ENCODE measurements around the gene SCMH1.

The SCMH1 gene

DNA sequence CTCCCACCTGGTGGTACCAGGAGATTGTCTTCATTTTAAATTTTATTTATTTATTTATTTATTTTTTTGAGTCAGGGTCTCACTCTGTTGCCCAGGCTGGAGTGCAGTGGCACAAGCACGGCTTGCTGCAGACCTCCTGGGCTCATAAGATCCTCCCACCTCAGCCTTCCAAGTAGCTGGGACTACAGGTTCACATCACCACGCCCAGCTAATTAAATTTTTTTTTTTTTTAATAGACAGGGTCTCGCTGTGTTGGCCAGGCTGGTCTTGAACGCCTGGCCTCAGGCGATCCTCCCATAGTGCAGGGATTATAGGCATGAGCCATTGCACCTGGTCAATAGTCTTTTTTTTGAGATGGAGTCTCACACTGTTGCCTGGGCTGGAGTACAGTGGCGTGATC lies 229.1 kb downstream of the SCMH1 start:
- H3K36me3 Mint-ChIP-seq = peaks cover 23% of the 10 kb centered on the region
- peaks cover 9% of the 10 kb centered on the region for H3K4me1 Mint-ChIP-seq
- no peak overlapping the region for H3K4me3 Mint-ChIP-seq
- H3K27me3 Mint-ChIP-seq = no peaks in the 10 kb centered on the region
- H3K27ac Mint-ChIP-seq = no peak overlapping the region
- H3K9me3 Mint-ChIP-seq = no peaks in the 10 kb centered on the region

- no peak overlapping the region for H3K4me3 Mint-ChIP-seq
- no peaks in the 10 kb centered on the region for H3K27me3 Mint-ChIP-seq
- H3K36me3 Mint-ChIP-seq = peaks cover 26% of the 10 kb centered on the region
- no peaks in the 10 kb centered on the region for H3K9me3 Mint-ChIP-seq
- peaks cover 9% of the 10 kb centered on the region for H3K4me1 Mint-ChIP-seq
- no peak overlapping the region for H3K27ac Mint-ChIP-seq
These were observed 231.8 kb downstream of the SCMH1 start for GRCh38 chr1:41010345-41010744.

GRCh38 chr1:41009466-41009865 lies 232.6 kb downstream of the SCMH1 start:
- Mint-ChIP-seq H3K36me3 (peaks cover 27% of the 10 kb centered on the region), H3K27ac (no peak overlapping the region)

DNA sequence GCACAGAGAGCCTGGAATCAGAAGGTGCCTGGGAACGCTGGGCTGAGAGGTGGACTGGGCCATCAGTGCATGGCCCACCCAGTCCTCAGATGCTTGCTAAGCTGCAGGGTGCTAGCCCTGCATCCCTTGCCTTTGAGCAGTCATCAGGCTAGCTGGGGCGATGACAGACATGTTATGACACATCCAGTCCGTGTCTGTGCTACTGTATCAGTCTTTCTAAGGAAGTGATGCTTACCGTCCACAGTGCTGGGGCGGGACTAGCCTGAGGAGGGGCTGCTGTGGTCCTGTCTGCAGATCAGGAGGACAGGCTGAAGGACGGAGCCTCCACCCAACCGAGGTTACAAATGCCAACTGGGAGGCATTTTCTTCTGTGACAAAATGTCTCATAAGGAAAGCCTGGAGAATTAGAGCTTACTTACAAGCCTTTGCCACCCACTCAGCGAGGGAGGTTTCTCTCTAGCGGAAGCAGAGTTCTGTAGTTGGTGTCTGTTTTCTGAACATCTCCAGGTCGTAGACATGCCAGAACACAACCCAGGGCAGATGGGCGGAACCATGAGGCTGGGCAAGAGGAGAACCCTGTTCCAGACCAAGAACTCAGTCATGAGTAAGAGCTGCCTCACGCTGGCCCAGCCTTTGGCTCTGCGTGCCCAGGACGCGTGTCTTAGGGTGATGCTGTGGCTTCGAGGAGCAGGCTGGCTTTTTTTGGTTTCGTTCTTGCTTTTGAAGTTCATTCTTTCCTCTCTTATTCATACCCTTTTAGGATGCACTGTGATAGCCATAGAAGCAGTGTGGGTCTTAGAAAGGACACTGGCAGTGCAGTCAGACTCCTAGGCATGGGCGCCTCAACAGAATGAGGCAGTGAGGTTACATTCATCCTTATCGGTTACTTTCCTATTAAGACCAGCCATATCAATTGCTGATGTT lies 234.9 kb downstream of the SCMH1 start:
- Mint-ChIP-seq H3K4me3 (no peak overlapping the region), H3K36me3 (peaks cover 25% of the 10 kb centered on the region), H3K9me3 (no peaks in the 10 kb centered on the region), H3K27ac (peak overlapping the region; percentile 17), H3K27me3 (no peaks in the 10 kb centered on the region), H3K4me1 (peaks cover 18% of the 10 kb centered on the region)

More at GRCh38 chr1:41009466-41009865, 232.6 kb downstream of the SCMH1 start:
- Mint-ChIP-seq H3K4me3 (no peak overlapping the region), H3K4me1 (peaks cover 2% of the 10 kb centered on the region), H3K27me3 (no peaks in the 10 kb centered on the region), H3K9me3 (no peaks in the 10 kb centered on the region)

DNA sequence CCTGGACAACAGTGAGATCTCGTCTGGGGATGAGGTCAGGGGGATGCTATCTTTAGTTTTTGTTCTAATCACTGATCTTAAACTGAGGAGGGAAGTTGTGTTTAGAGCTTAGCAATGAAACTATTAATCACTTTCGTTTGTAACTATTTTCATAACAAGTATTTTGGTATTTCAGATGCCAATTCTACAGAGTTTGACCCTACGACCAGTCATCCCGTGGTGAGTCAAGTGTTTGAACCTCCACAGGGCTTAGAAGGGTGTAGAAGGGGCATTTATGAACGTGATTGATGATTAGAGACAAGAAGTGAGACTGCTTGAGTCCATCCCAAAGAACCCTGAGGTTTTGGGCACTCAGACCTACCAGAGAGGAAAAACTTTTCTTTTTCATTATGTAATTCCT lies 236.2 kb downstream of the SCMH1 start:
- Mint-ChIP-seq H3K9me3 (no peaks in the 10 kb centered on the region), H3K27ac (no peak overlapping the region), H3K4me3 (no peak overlapping the region), H3K36me3 (peaks cover 28% of the 10 kb centered on the region), H3K4me1 (peaks cover 22% of the 10 kb centered on the region), H3K27me3 (no peaks in the 10 kb centered on the region)

DNA sequence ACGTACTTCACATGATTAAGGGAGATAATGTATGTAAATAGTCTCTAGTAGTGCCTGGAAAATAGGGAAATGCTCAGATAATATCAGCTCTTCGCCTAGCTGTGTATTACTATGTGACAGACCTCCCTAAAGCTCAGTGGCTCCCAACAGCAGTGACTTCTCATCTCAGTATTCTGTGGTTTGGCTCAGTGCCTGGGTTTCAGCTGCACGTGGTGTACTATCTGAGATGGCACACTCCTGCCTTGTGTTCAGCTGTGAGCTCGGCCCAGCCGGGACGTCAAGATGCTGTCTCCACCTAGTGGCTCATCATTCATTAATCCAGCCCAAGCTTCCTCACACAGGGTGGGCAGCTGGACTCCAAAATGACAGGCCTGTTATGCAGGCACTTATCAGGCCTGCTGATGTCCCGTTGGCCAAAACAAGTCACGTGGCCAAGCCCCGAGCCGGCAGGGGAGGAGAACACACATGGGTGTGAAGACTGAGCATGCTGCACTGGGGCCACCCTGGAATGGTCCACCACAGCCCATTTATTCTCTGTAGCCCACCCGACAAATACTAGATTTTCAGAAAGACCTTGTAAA lies 238.4 kb downstream of the SCMH1 start:
- Mint-ChIP-seq H3K9me3 (no peaks in the 10 kb centered on the region), H3K27ac (no peak overlapping the region), H3K4me1 (peaks cover 22% of the 10 kb centered on the region), H3K27me3 (no peaks in the 10 kb centered on the region), H3K4me3 (no peak overlapping the region), H3K36me3 (peaks cover 28% of the 10 kb centered on the region)

DNA sequence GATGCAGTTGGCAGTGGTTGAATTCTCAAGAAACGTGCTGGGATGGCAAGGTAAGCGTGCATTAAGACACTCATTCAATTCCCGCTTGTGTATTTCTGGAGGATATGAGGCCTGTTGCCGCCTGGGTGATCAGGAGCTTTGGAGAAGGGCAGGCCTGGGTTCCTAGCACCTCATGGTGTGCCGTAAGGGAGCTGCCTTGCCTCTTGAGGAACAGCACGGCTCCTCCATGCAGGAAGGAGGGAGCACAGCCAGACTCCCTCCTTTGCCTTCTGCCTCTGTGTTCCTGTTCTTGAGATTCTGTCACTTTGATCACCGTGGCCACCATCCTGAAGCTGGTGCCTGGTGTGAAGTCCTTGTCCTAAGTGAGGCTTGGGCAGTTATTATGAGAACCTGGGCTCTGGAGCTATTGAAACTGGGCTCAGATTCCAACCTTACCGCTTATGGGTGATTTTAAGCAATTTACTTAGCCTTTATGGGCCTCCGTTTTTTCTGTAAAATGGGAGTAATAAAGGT lies 238.9 kb downstream of the SCMH1 start:
- H3K9me3 Mint-ChIP-seq = no peaks in the 10 kb centered on the region
- peak overlapping the region; percentile 16 for H3K4me3 Mint-ChIP-seq
- peaks cover 22% of the 10 kb centered on the region for H3K4me1 Mint-ChIP-seq
- H3K27me3 Mint-ChIP-seq = no peaks in the 10 kb centered on the region
- H3K36me3 Mint-ChIP-seq = peaks cover 27% of the 10 kb centered on the region
- H3K27ac Mint-ChIP-seq = no peak overlapping the region

- H3K36me3 Mint-ChIP-seq = peaks cover 31% of the 10 kb centered on the region
- no peaks in the 10 kb centered on the region for H3K9me3 Mint-ChIP-seq
- no peak overlapping the region for H3K4me3 Mint-ChIP-seq
- no peaks in the 10 kb centered on the region for H3K27me3 Mint-ChIP-seq
- no peak overlapping the region for H3K27ac Mint-ChIP-seq
- peaks cover 19% of the 10 kb centered on the region for H3K4me1 Mint-ChIP-seq
These were observed 243.4 kb downstream of the SCMH1 start for GRCh38 chr1:40998668-40999067.

GRCh38 chr1:40997096-40997495 lies 245.0 kb downstream of the SCMH1 start:
- Mint-ChIP-seq H3K27ac (no peak overlapping the region), H3K9me3 (no peaks in the 10 kb centered on the region), H3K36me3 (peaks cover 27% of the 10 kb centered on the region), H3K27me3 (no peaks in the 10 kb centered on the region), H3K4me3 (no peak overlapping the region), H3K4me1 (peaks cover 6% of the 10 kb centered on the region)

DNA sequence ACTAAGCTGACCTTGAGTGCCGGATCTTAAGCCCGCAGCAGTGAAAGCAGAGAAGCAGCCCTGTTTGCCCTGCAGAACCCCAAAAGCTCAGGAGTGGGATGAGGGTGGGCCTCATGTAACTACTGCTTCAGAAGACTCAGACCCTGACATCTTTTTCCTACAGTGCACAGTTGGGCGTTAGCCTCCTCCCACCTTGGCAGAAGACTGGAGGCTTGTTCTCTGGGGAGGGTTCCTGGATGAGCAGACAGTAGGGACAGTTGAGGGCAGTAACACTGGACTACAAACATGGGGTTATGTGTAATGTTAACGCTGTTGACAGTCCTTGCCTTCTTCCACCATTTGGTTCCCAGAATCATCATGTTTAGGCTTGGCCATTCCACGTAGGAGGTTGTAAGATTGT lies 253.0 kb downstream of the SCMH1 start:
- H3K36me3 Mint-ChIP-seq = peaks cover 58% of the 10 kb centered on the region
- no peak overlapping the region for H3K27ac Mint-ChIP-seq
- no peak overlapping the region for H3K4me3 Mint-ChIP-seq
- H3K4me1 Mint-ChIP-seq = peaks cover 26% of the 10 kb centered on the region
- no peaks in the 10 kb centered on the region for H3K27me3 Mint-ChIP-seq
- H3K9me3 Mint-ChIP-seq = no peaks in the 10 kb centered on the region

GRCh38 chr1:40988280-40988679 lies 253.8 kb downstream of the SCMH1 start:
- H3K9me3 Mint-ChIP-seq = no peaks in the 10 kb centered on the region
- H3K4me3 Mint-ChIP-seq = no peak overlapping the region
- H3K27me3 Mint-ChIP-seq = no peaks in the 10 kb centered on the region
- peak overlapping the region; percentile 59 for H3K27ac Mint-ChIP-seq
- peaks cover 34% of the 10 kb centered on the region for H3K4me1 Mint-ChIP-seq
- peaks cover 62% of the 10 kb centered on the region for H3K36me3 Mint-ChIP-seq

GRCh38 chr1:40987439-40988276 lies 254.4 kb downstream of the SCMH1 start:
- Mint-ChIP-seq H3K9me3 (no peaks in the 10 kb centered on the region), H3K4me1 (peaks cover 40% of the 10 kb centered on the region), H3K27me3 (no peaks in the 10 kb centered on the region), H3K27ac (no peak overlapping the region), H3K36me3 (peaks cover 64% of the 10 kb centered on the region), H3K4me3 (no peak overlapping the region)

- Mint-ChIP-seq H3K4me1 (peaks cover 43% of the 10 kb centered on the region), H3K36me3 (peaks cover 65% of the 10 kb centered on the region), H3K27ac (no peak overlapping the region)
These were observed 255.2 kb downstream of the SCMH1 start for GRCh38 chr1:40986956-40987355.

DNA sequence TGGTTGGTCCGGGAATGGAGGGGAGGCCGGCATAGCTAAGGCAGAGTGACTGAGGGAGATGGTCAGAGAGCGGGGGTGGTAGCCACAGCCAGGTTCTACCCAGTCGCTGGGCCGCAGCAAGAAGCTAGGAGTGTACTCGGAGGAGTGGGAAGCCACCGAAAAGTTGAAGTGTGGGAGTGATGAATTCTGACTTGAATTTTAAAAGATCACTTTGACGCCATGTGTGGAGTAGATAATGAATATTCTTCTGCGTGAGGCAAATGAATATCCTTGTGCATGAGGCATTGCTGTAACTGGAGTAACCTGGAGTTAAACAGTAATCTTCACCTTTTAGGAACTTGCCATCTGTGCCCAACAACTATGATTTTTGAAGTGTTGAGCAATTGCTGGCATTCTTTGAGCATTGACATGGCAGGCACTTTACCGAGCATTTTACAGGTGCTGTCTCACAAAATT lies 255.8 kb downstream of the SCMH1 start:
- Mint-ChIP-seq H3K4me3 (peak overlapping the region; percentile 34), H3K36me3 (peaks cover 66% of the 10 kb centered on the region), H3K4me1 (peaks cover 49% of the 10 kb centered on the region), H3K27ac (peak overlapping the region; percentile 84), H3K9me3 (no peaks in the 10 kb centered on the region), H3K27me3 (no peaks in the 10 kb centered on the region)

More at GRCh38 chr1:40986956-40987355, 255.2 kb downstream of the SCMH1 start:
- H3K9me3 Mint-ChIP-seq = no peaks in the 10 kb centered on the region
- H3K27me3 Mint-ChIP-seq = no peaks in the 10 kb centered on the region
- H3K4me3 Mint-ChIP-seq = no peak overlapping the region

DNA sequence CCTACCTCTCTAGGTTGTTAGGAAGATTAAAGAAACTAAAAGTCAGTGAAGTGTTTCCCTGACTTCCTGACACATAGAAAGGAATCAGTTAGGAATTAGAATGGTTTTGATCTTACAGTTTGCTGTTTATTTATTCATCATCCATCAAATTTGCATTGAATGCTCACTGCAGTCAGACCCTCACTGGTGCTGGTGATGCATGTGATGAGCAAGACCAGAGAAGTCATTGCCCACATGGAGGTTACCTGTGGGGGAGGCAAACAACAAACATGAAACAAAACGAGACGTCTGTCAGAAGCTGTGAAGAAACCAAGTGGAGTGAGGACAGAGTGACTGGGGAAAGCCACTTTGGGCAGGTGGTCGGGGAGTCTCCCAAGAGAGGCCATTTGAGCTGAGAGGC lies 256.2 kb downstream of the SCMH1 start:
- H3K4me1 Mint-ChIP-seq = peaks cover 53% of the 10 kb centered on the region
- H3K36me3 Mint-ChIP-seq = peaks cover 67% of the 10 kb centered on the region
- H3K9me3 Mint-ChIP-seq = no peaks in the 10 kb centered on the region
- no peaks in the 10 kb centered on the region for H3K27me3 Mint-ChIP-seq
- peak overlapping the region; percentile 87 for H3K27ac Mint-ChIP-seq
- peak overlapping the region; percentile 34 for H3K4me3 Mint-ChIP-seq

All from activated naive CD4-positive, alpha-beta T cell treated with anti-CD3 and anti-CD28 coated beads, Interleukin-2, amount 50 U/mL, for 24 hours (primary cell).